ENCODE results near the gene MYO1F.
"Not testable (repeated sequence)": the region's sequence is repeated elsewhere in the genome, so short reads cannot be mapped to it uniquely, and the experiment has no call there.

Gene MYO1F

DNA sequence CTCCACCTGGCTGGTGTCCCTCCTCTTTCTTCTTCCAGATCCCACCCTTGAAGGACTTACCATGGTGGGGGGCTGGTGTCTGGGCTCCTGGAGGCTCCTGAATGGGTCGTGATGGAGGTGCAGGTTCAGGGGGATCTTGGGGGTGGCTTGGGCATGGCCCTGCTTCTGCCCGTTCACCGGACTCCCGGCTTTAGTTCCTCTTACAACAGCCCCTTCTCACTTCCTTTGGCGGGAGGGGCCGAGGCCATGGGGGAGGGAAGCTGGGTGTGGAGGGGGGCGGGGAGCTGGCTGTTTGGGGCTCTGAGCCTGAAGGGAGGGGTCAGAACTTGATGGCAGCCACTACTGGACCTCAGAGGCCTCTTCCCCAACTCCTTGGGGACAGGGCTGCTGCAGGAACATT is at the start of gene MYO1F:
Gene MYO1F, minus strand, starts transcription at position 196 of the 400 bp plus-strand sequence. Its CDS starts 133 bp downstream, at position 63.
- DNase-seq, result no peak

DNA sequence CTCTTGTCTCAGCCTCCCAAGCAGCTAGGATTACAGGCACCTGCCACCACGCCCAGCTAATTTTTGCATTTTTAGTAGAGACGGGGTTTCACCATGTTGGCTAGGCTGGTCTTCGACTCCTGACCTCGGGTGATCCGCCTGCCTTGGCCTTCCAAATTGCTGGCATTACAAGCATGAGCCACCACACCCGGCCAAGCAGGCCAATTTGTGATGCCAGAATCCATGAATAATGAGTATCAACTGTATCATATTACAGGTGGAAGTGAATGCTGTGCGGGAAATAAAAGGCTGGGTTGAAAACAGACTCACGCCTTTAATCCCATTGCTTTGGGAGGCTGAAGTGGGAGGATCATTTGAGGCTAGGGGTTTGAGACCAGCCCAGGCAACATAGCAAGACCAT is 49.6 kb upstream of the MYO1F start:
- no peak for DNase-seq

DNA sequence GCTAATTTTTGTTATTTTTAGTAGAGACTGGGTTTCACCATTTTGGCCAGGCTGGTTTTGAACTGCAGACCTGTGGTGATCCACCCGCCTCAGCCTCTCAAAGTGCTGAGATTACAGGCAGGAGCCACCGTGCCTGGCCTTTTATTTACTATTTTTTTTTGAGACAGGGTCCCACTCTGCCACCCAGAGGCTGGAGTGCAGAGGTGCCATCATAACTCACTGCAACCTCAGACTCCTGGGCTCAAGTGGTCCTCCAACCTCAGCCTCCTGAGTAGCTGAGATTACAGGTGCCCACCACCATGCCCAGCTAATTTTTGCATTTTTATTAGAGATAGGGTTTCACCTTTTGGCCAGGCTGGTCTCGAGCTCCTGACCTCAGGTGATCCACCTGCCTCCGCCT is 45.6 kb upstream of the MYO1F start:
- DNase-seq, result not testable (repeated sequence)

DNA sequence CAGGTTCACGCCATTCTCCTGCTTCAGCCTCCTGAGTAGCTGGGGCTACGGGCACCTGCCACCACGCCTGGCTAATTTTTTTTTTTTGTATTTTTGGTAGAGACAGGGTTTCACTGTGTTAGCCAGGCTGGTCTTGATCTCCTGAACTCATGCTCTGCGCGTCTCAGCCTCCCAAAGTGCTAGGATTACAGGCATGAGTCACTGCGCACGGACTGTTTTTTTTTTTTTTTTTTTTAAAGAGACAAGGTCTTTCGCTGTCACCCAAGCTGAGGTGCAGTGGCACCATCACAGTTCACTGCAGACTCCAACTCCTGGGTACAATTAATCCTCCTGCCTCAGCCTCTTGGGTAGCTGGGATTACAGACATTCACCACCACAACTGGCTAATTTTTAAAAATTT is 41.5 kb upstream of the MYO1F start:
- DNase-seq, result no peak

DNA sequence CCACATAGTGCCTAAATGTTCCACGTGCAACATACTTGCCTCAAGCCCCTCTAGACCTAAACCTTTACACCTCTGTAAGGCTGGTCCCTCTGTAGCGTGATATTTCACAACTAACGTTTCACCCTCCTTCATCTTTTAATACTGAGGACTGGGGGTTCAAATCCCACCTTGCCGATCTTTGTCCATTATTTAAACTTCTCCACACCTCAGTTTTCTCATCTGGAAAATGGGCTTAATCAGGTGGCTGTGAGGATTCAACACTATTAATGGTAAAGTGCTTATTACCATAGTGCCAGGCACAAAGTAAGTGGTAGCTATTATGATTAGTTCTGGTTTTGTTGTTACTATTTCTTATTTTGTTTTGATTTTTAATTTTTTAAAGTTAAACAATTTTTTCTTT is 40.7 kb upstream of the MYO1F start:
- no peak for DNase-seq

DNA sequence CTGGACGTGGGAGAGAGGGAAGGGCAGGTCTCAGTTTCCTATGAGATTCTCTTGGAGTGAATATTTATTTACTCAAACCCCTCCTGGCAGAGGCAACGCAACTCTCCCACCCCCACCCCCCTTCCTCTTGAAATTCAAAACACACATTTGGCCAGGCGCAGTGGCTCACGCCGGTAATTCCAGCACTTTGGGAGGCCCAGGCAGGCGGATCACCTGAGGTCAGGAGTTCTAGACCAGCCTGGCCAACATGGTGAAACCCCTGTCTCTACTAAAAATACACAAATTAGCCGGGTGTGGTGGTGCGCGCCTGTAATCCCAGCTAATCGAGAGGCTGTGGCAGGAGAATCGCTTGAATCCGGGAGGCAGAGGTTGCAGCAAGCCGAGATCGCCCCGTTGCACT is 40.1 kb upstream of the MYO1F start:
- not testable (repeated sequence) for DNase-seq

DNA sequence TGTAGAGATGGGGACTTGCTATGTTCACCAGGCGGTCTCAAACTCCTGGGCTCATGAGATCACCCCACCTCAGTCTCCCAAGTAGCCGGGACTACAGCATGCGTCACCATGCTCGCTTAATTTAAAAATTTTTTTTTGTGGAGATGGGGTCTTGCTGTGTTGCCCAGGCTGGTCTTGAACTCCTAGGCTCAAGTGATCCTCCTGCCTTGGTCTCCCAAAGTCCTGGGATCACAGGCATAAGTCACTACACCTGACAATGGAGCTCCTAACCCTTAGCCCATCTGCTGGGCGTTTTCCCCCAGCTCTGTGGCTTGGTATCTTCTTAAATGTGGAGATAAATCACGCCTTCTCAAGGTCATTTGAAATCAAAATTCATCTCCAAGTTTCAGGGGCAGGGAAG is 39.6 kb upstream of the MYO1F start:
- DNase-seq, result no peak

DNA sequence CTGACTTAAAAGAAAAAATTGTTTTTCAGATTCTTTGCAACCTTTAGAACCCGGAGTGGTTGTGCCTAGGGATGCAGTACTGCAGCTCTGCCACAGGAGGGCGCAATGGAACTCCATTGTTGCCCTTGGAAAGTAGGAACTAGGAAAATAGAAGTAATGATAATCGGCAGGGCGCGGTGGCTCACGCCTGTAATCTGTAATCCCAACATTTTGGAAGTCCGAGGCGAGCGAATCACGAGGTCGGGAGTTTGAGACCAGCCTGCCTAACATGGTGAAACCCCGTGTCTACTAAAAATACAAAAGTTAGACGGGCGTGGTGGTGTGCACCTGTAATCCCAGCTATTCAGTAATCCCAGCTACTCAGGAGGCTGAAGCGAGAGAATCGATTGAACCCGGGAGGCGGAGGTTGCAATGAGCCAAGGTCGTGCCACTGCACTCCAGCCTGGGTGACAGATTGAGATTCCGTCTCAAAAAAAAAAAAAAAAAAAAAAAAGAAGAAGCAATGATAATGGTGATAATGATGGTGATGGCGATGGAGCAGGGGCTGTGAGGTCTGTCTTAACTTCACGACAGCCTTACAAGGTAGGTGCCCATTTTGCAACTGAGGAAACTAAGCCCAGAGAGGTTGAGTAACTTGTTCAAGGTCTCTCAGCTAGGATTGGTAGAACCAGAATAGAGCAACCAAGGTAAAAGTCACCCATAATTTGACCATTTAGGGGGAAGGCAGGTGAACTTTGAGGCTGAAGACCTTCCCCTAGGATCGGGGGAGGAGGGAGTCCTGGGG is 38.8 kb upstream of the MYO1F start:
- peak; percentile 61 for DNase-seq

DNA sequence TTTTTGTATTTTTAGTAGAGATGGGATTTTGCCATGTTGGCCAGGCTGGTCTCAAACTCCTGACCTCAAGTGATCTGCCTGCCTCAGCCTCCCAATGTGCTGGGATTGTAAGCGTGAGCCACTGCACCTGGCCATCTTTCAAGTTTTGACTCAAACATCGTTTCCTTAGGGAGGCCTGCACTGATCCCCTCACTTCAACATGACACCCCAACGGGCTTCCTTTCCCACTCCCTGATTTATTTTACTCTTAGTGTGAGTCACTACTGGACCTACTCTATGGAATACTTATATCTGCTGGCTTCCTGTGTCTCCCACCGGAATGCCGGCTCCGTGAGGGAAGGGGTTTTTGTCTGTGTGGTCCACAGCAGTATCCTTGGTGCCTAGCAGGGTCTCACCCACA is 37.8 kb upstream of the MYO1F start:
- DNase-seq, result no peak

DNA sequence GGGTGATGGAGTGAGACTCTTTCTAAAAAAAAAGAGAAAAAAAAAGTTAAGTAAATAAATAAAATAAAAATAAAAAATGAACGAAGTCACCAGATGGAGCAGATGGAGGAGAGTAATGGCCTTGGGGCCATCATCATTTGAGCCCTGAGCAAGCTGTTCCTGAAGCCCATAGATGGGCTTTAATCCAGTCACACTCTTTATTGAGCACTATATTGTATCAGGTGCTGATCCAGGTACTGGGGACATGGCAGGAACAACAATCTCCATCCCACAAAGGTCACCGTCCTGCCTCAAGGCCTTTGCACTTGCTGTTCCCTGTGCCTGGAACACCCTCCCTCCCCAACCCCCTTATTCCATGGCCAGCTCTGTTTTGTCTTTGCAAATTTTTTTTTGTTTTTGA is 37.2 kb upstream of the MYO1F start:
- no peak for DNase-seq

DNA sequence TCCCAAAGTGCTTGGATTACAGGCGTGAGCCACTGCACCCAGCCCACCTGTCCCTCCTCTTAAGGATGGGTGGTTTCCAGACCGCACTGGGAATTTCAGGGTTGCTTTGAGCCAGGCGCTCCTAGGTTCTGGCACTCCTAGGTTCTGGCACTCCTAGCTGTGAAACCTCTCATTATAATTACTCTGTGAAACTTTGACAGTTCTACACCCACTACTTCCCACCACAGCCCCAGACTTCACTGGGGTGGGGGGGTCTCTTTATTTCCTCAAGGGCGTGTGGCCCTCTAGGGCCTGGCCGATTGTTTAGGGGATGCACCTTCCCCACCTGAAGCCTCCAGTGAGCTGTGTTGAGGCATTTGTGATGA is 35.5 kb upstream of the MYO1F start:
- no peak for DNase-seq

DNA sequence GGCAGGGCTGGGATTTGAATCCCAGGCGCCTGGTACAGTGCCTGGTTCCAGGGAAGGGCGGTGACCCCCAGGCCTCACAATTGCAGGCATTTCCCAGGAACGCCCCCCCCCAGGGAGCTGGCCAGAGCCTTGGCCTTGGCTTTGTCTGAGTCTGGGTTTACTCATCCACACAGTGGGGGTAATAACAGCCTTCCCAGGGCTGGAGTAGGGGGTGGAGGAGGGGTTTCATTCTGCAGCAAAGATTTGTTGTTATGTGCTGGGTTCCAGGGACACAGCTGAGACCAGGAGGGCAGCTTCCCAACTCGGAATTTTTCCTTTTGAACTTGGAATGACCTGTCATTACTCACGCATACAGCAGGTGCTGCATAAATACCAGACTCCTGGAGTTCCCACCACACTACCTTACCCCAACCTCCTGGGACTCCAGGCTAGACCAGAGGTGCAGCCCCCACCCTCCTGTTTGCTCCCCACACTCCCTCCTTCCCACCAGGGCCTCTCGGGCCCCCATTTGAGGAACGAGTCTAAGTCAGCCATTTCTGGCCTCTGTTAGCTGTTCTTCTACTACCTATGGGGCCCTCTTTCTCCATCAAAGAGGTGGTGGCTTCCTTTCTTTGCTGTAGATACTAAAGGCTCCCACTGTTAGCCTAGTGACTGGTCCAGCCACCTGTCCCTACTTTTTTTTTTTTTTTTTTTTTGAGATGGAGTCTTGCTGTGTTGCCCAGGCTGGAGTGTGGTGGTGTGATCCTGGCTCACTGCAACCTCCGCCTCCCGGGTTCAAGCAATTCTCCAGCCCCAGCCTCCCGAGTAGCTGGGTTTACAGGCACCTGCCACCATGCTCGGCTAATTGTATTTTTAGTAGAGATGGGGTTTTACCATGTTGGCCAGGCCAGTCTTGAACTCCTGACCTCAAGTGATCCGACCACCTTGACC is 34.9 kb upstream of the MYO1F start:
- no peak for DNase-seq

DNA sequence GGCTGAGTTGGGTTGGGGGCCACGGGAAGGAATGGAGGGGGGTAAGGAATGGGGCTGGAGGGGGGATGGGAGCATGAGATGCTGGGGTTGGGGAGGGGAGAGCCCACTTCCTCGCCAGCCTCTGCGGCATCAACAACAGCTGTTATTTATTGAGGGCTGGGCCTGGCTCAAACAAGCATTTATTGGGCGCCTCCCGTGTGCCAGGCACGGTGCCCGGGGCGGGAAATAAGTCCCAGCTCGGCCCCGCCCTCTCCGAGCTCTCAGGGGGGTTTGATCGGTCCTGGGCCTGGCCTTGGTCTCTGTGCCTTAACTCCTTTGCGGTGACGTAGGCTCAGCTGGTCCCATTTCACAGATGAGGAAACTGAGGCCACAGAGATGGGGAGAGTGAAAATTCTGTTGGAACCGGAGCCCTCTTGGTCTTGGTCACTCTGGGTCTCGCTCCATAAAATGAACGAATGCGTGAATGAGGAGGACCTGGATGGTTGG is 34.2 kb upstream of the MYO1F start:
- no peak for DNase-seq

DNA sequence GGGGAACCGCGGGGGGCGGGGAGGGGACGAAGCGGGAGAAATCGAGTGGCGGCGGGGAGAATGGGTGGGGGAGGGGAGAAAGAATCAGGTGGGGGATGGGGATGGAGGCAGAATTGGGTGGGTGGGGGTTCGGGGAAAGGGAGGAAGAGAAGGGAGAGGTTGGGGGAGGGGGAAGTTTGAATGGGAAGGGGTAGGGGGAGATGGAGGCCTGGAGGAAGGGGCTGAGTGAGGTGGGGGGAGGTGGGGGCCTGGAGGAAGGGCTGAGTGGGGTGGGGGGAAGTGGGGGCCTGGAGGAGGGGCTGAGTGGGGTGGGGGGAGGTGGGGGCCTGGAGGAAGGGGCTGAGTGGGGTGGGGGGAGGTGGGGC is 33.7 kb upstream of the MYO1F start:
- no peak for DNase-seq

DNA sequence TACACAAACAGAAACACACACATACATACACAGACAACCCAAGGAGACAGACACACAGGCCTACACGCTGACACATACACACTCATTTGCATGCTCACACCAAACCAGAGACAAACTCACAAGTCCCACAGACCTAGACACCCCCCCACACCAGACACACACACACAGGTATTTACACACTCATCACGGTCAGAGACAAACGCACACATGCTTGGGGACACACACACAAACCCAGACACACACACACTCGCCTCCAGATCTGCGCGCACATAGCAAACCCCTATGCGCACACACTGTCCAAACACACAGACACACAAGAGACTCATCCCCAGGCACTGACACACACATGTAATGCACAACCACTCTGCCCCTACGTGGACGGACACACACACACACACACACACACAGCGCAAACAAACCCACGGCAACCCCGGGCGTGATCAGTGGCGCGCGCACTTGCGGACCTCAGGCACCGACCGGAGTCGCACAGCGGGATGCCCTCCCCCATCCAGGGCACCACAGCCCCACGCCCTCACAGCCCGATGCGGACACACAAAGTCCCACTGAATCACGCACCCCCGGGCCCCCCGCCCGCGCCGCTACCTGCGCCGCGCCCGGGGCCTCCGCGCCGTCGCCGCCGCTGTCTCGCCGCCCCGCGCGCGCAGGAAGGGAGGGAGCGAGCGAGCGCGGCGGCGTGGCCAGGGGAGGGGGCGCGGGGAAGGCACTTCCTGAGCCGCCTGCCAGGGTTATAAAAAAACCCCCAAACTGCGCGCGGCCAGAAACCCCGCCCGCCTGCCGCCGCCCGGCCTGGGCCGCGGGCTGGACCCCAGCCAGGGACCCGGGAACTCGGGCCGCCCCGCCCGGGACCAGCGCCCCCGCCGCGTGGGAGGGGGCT is 33.0 kb upstream of the MYO1F start, which contains the start of gene ADAMTS10:
Gene ADAMTS10, minus strand, starts transcription at position 675 of the 895 bp plus-strand sequence. CDS start 5,005 bp downstream, outside the sequence.
- peak; percentile 44 for DNase-seq

DNA sequence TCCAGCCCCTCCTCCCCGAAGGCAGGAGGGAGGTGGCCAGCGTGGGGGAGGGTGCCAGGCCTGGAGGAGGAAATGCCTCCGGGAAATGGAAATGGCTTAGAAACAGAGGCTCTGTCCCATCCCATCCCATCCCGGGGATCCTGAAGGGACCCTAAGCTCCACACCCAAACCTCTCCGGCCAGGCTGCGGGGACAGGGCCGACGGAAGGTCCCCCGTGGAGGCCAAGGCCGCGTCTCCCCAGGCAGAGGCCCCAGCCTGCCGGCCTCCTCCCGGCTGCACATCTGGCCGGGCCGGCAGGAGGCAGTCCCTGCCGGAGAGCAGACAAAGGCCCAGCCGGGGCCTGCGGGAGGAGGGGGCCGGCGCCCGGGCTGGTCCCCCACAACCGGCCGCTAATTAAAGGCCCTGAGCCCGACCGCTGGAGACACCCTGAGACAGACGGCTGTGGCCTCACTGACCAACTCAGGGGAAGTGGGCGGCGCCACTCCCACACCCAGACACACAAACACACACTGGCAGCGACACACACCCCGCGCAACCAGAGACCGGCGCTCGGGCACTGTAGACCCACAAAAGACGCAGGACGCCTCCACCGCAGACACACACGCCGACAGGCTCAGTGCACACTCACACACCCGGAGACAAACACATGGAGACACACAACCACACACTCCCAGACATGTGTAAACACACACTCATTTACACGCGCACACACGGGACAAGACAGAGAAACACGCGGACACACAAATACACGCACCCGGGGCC is 32.2 kb upstream of the MYO1F start:
- no peak for DNase-seq

DNA sequence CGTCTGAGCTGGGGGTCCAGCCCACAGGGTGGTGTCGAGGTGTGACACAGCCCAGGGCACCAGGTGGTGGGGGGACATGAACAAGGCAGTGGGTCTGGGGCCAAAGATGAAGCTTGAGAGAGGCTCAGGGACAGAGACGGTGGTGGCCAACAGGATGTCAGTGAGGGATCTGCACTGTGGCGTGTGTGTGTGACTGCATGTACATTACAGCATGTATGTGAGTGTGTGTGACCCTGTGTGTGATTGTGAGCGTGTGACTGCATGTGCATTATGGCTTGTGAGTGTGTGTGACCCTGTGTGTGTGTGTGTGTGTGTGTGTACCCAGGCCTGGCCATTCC is 31.7 kb upstream of the MYO1F start:
- no peak for DNase-seq

DNA sequence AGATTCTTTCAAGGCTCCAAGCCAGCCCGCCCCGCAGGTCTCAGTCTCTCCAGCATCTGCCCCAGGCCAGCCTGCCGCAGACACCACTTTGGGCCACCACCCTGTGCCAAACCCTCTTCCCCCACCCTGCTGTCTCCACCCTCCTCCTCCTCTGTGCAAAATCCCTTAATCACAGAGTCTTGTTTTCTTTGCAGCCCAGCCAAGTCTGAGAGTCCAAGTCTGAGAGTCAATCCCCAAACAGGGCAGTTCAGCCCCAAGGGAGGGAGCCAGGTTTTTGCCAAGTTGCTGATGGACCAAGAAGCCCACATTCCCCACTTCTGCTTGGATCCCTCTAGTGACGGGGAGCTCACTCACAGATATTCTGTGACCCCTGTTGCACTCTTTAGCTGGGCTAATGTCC is 30.1 kb upstream of the MYO1F start:
- no peak for DNase-seq

DNA sequence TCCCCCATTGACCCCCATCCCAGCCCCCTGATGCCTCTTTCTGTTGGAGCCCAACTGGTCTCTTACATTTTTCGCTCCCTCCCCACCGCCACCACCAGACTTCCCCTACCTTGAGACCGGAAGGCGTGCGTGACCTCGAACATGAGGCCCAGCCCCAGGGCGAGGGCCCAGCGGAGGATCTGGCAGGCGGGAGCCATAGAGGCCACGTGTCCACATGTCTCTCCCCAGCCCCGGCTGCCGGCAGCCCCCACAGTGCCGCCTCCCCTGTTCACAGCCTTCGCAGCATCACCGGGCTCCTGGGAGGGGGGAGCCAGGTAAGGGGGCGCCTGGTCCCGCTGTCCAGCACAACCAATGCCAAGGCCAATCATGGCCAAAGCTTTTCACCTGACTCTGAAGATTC is 28.3 kb upstream of the MYO1F start:
- DNase-seq, result no peak

DNA sequence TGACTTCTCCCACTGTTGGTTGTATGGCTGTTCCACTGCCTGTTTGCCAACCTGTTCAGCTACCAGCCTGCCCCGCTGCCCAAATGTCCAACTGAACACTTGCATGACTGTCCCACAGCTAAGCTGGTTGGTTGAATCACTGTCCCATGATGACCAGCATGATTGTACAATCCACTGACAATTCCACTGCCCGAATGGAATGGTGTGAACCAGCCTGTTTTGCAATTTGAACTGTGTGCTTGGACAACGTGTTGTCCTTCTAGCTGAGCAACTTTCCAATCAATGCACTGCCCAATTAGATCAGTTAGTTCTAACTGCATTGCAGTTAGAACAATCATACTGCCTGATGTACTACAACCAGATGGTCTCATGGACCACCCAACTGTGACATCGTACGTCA is 24.6 kb upstream of the MYO1F start:
- DNase-seq, result no peak

DNA sequence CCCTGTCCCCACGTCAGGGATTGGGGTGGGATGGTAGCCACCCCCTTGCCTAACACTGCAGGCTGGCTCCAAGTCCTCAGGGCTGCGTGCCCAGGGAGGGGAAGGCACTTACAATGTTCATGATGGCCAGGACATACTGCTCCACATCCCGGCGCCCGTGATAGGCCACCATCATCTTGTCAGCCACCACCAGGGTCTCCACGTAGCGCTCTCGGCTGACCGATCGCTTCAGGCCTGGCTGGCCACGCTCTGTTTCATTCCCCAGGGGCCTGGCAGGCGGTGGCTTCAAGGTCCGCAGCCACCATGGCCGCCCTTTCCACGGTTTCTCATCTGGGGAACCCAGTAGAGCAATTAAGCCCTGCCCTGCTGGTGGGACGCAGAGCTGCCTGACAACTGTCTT is 23.6 kb upstream of the MYO1F start:
- no peak for DNase-seq

DNA sequence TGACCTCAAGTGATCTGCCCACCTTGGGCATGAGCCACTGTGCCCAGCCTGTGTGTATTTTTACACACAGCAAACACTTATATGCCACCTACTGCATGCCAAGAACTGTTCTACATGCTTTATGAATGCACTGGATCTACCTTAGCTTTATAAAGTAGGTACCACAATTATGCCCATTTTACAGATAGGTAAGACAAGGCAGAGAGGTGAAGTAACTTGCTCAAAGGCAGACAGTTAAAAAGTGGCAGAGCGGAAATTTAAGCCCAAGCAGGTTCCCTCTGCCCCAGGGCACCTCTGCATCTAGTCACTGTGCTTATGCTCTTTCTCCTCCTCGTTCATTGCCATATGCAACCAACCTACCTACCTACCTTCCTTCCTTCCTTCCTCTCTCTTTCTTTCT is 22.8 kb upstream of the MYO1F start:
- no peak for DNase-seq
